Measurements from ENCODE around the gene MARCHF10.
A peak's percentile ranks its signal among the peaks of the same experiment; 100 is the strongest.

MARCHF10 gene

DNA sequence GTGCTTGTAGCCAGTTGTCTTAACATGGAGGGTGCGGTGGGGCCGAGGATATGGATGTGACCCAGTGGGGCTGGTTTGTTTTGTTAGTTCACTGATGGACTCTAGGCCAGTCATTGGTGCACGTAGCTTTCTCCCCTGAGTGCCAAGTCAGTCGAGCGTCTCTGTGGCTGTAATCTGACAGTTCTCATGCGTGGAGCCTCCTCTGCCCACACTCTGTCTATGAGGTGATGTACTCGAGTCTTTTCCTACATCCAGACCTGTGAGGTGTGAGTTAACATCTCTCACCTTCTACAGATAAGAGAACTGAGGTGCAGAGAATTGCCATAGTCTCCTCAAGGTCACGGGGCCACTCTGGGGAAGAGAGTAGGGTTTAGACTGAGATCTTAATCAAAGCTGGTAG lies 90.2 kb downstream of the MARCHF10 start:
- intact Hi-C loops (cut with DNase I; ENCODE audit: low total_unique reads), result no loop called here
- Histone ChIP-seq H3K27ac (no peak overlapping the region), H3K9me3 (no peaks in the 10 kb centered on the region), H3K4me3 (no peak overlapping the region), H3K36me3 (no peaks in the 10 kb centered on the region), H3K4me1 (no peaks in the 10 kb centered on the region), H3K27me3 (no peaks in the 10 kb centered on the region)
- no peak for TF ChIP-seq CTCF (IDR thresholded peaks at IDR 0.05)
- DNase-seq, result no peak

DNA sequence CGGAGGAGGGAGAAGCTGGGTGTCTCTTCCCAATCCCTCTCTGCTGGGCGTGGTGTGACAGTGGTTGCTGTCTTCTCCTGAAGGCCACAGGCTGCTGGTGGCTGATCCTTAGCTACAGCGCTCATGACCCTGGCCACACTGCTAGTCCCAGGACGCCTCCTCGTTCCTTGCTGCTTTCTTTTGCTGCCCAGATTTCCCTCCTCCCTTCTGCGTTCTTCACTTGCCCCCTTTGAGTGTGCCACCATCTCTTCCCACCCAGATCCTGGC lies 90.6 kb downstream of the MARCHF10 start:
- no peaks in the 10 kb centered on the region for H3K4me1 ChIP-seq
- H3K36me3 ChIP-seq, result no peaks in the 10 kb centered on the region
- H3K9me3 ChIP-seq, result no peaks in the 10 kb centered on the region
- intact Hi-C loops (cut with DNase I; ENCODE audit: low total_unique reads), result no loop called here
- H3K27me3 ChIP-seq, result no peaks in the 10 kb centered on the region
- no peak overlapping the region for H3K27ac ChIP-seq
- no peak overlapping the region for H3K4me3 ChIP-seq
- TF ChIP-seq CTCF (IDR thresholded peaks at IDR 0.05), result no peak
- no peak for DNase-seq

- no peak for TF ChIP-seq CTCF (IDR thresholded peaks at IDR 0.05)
- no peaks in the 10 kb centered on the region for H3K27me3 ChIP-seq
- H3K4me1 ChIP-seq, result no peaks in the 10 kb centered on the region
Observed at GRCh38 chr17:62716834-62717588, 91.1 kb downstream of the MARCHF10 start.

DNA sequence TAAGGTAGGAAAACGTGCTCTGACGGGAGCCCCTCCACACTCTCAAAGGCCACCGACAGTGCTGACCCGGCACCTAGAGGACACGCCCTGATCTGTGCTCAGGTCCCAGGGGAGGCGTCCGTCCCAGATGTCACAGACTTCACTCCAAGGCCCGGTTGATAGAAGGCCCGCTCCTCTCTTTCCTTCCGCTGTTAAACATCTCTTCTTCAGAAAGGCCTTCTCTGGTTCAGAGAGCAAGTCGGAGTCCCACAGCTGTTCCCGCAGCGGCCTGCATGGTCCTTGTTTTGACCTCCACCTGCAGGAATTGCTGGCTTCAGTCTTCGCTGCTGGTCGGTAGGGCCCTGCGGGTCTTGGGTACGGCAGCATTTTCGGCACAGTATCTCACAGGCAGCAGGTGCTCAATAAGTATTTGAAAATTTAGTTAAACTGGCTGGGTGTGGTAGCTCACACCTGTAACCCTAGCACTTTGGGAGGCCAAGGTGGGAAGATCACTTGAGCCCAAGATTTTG lies 92.2 kb downstream of the MARCHF10 start:
- Histone ChIP-seq H3K27me3 (no peaks in the 10 kb centered on the region), H3K4me3 (no peak overlapping the region), H3K27ac (no peak overlapping the region), H3K36me3 (no peaks in the 10 kb centered on the region), H3K9me3 (no peaks in the 10 kb centered on the region), H3K4me1 (no peaks in the 10 kb centered on the region)
- TF ChIP-seq CTCF (IDR thresholded peaks at IDR 0.05), result no peak
- intact Hi-C loops (cut with DNase I; ENCODE audit: low total_unique reads), result no loop called here
- DNase-seq, result peak in 1 of 2 donors; percentile 41

More at GRCh38 chr17:62716834-62717588, 91.1 kb downstream of the MARCHF10 start:
- DNase-seq, result peak in 1 of 2 donors; percentile 43
- H3K9me3 ChIP-seq, result no peaks in the 10 kb centered on the region
- no peak overlapping the region for H3K4me3 ChIP-seq
- intact Hi-C loops (cut with DNase I; ENCODE audit: low total_unique reads), result no loop called here
- H3K36me3 ChIP-seq, result no peaks in the 10 kb centered on the region
- no peak overlapping the region for H3K27ac ChIP-seq

- Histone ChIP-seq H3K27ac (no peak overlapping the region), H3K4me1 (no peaks in the 10 kb centered on the region), H3K9me3 (no peaks in the 10 kb centered on the region), H3K27me3 (no peaks in the 10 kb centered on the region), H3K4me3 (no peak overlapping the region), H3K36me3 (no peaks in the 10 kb centered on the region)
- peak in 1 of 2 donors; percentile 20 for DNase-seq
- intact Hi-C loops (cut with DNase I; ENCODE audit: low total_unique reads), result no loop called here
- TF ChIP-seq CTCF (IDR thresholded peaks at IDR 0.05), result no peak
Observed at GRCh38 chr17:62714016-62714777, 93.9 kb downstream of the MARCHF10 start.

All from tibial artery (tissue), 4 donors.